Astrocyte (in vitro differentiated cells and primary cell): ENCODE results near the gene SPATA31D4.

ENCODE experiments used
- EZH2 ChIP-seq: IDR thresholded peaks from 2 replicates; pipeline ENCODE4 v1.6.1; 2012; ENCODE audit warnings: mild to moderate bottlenecking, low read length, inconsistent platforms; ENCODE audit not compliant: insufficient read depth
- TF ChIP-seq, protein P1 (sequence below): IDR thresholded peaks from 2 replicates; pipeline ENCODE4 v1.5.1; 2011; ENCODE audit warnings: low read depth, mild to moderate bottlenecking, inconsistent platforms, low read length, moderate library complexity; ENCODE audit not compliant: insufficient read depth

DNA sequence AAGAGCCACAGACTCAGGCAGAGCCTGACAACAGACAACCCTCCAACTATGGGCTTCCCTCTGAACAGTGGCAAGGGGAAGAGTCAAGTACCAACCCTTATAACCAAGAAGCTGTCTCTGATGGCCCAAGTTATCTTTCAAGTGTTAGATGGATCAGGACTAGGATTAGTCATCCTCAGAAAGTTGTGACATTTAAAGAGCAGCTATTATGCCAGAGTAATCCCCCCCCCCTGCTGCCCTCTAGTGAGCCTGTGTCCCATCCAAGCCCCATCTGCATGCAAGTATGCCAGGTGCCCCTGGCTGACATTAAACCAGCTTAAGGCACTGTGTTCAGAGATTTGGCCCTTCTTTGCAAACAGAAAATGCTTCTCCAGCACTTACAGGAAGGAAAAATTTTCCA lies 43.5 kb downstream of the SPATA31D4 start:
- TF ChIP-seq, protein P1, sequence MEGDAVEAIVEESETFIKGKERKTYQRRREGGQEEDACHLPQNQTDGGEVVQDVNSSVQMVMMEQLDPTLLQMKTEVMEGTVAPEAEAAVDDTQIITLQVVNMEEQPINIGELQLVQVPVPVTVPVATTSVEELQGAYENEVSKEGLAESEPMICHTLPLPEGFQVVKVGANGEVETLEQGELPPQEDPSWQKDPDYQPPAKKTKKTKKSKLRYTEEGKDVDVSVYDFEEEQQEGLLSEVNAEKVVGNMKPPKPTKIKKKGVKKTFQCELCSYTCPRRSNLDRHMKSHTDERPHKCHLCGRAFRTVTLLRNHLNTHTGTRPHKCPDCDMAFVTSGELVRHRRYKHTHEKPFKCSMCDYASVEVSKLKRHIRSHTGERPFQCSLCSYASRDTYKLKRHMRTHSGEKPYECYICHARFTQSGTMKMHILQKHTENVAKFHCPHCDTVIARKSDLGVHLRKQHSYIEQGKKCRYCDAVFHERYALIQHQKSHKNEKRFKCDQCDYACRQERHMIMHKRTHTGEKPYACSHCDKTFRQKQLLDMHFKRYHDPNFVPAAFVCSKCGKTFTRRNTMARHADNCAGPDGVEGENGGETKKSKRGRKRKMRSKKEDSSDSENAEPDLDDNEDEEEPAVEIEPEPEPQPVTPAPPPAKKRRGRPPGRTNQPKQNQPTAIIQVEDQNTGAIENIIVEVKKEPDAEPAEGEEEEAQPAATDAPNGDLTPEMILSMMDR = no peak
- TF ChIP-seq EZH2 = no peak
